RWPE1 (cell line): ENCODE measurements around the gene GTPBP4.

ENCODE experiments used
- CTCF ChIA-PET: fragments of 350-600 bp; sonication (Branson Sonifier 250); formaldehyde crosslinking; extraction: SDS; loops from one replicate; lab custom pipeline; 2021; lab: Yijun Ruan, JAX
- POLR2A ChIA-PET: fragments of 400-600 bp; formaldehyde crosslinking; extraction: SDS; loops from one replicate; lab custom pipeline; 2020; ENCODE audit warnings: antibody characterized with exemption; ENCODE audit not compliant: low non-redundant PET; lab: Yijun Ruan, JAX
- DNase-seq: peaks from one replicate; pipeline ENCODE4 v3.0.0; 2012; ENCODE audit warnings: low spot score
- H3K27ac ChIP-seq: fragments of 450-650 bp; 2 replicates; pipeline ENCODE4 v1.5.1; 2017
- TF ChIP-seq, protein P1 (sequence below): fragments of 450-650 bp; conservative IDR thresholded peaks from 2 replicates; pipeline ENCODE4 v1.5.1; 2017; ENCODE audit warnings: low read depth, mild to moderate bottlenecking

The GTPBP4 gene

GRCh38 chr10:987870-988666 lies at the start of gene GTPBP4:
Gene GTPBP4 (plus strand): TSS chr10:988434. CDS start chr10:988480, 46 bp downstream.
- POLR2A ChIA-PET = interaction anchor here (0.6 to 0.8 kb wide), 2 partner anchors 61 to 1257 kb away, joined by 3 read pairs; partner anchors contain the start of gene IDI1
- peak; percentile 97 for DNase-seq
- peak within 1 kb of the TSS; percentile 81 for H3K27ac ChIP-seq
- TF ChIP-seq, protein P1, sequence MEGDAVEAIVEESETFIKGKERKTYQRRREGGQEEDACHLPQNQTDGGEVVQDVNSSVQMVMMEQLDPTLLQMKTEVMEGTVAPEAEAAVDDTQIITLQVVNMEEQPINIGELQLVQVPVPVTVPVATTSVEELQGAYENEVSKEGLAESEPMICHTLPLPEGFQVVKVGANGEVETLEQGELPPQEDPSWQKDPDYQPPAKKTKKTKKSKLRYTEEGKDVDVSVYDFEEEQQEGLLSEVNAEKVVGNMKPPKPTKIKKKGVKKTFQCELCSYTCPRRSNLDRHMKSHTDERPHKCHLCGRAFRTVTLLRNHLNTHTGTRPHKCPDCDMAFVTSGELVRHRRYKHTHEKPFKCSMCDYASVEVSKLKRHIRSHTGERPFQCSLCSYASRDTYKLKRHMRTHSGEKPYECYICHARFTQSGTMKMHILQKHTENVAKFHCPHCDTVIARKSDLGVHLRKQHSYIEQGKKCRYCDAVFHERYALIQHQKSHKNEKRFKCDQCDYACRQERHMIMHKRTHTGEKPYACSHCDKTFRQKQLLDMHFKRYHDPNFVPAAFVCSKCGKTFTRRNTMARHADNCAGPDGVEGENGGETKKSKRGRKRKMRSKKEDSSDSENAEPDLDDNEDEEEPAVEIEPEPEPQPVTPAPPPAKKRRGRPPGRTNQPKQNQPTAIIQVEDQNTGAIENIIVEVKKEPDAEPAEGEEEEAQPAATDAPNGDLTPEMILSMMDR = peak; percentile 59
- CTCF ChIA-PET = interaction anchor here (0.6 to 0.7 kb wide), 5 partner anchors 57 to 139 kb away, joined by 3 to 5 read pairs (median 3); partner anchors contain the start of gene LARP4B

GRCh38 chr10:938941-939678 lies 49.1 kb upstream of the GTPBP4 start:
- ChIA-PET CTCF (no interaction called here), POLR2A (no interaction called here)
- no peak overlapping the region for H3K27ac ChIP-seq
- DNase-seq = no peak
- TF ChIP-seq, protein P1 = no peak

DNA sequence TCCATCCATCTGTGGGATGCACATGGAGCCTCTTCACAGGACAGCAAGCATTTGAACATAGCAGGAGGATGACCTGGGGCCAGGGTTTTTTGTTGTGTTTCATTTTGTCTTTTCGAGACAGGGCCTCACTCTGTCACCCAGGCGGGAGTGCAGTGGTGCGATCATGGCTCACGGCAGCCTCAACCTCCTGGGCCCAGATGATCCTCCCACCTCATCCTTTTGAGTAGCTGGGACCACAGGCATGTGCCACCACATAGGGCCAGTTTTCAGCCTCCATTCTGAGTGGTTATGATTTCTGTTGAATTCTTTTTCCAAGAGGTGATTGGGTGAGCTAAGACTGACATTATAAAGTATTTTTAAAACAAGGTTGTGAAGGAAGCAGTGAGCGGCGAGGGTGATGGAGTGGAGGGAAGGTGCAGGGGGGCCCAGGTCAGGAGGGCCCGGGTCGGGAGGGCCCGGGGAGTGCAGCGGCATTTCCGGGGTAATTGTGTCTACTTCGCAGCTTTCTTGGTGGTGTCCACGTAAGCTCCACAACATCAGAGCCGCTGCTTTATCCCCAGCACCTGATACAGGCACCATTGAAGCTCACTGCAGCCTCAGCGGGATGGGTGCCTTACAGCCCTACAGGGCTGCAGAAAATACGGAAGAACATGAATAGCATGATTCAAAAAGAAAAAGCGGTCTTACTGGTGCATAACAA lies 44.8 kb upstream of the GTPBP4 start:
- H3K27ac ChIP-seq = no peak overlapping the region
- no peak for DNase-seq
- POLR2A ChIA-PET = no interaction called here
- CTCF ChIA-PET = no interaction called here
- TF ChIP-seq, protein P1 = no peak

- TF ChIP-seq, protein P1 = no peak
- POLR2A ChIA-PET = no interaction called here
Observed at GRCh38 chr10:944034-944831, 44.0 kb upstream of the GTPBP4 start.

DNA sequence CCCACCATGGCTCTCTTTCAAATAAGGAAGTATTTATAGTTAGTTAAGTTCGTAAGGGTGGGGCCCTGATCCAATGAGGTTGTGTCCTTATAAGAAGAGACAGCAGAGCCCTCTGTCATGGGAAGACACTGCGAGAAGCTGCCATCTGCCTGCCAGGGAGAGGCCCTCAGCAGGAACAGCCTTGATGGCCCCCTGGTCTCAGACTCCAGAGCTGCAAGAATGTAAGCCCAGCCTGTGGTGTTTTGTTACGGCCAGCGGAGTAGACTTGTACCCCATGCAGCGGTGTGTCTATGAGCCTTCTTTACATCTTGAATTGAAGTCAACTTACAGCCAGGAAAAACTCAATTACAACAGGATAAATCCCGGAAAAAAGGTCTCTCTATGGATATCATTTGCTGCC lies 42.5 kb upstream of the GTPBP4 start:
- no peak overlapping the region for H3K27ac ChIP-seq
- ChIA-PET POLR2A (no interaction called here), CTCF (interaction anchor here (0.6 to 0.7 kb wide), 2 partner anchors 20 to 28 kb away, joined by 3 to 4 read pairs; no protein-coding TSS in a partner anchor)
- TF ChIP-seq, protein P1 = no peak
- DNase-seq = no peak

More at GRCh38 chr10:944034-944831, 44.0 kb upstream of the GTPBP4 start:
- DNase-seq = peak; percentile 19
- CTCF ChIA-PET = no interaction called here
- H3K27ac ChIP-seq = peak overlapping the region; percentile 43
